SU-DHL-6 (cell line): ENCODE measurements around the gene FAP.

Experiments used
- H2AFZ ChIP-seq: fragments of 200-600 bp; sonication (generic); 2 replicates; pipeline ENCODE4 v1.6.1; 2014; ENCODE audit warnings: low read depth, mild to moderate bottlenecking, moderate library complexity, mixed read lengths, antibody characterized with exemption, low read length; ENCODE audit not compliant: severe bottlenecking
- H3F3A ChIP-seq: fragments of 200-600 bp; shearing (Covaris generic); 2 replicates; pipeline ENCODE4 v1.6.0; 2016; ENCODE audit warnings: antibody characterized with exemption, mild to moderate bottlenecking; ENCODE audit not compliant: insufficient read depth
- H3K27ac ChIP-seq: fragments of 200-600 bp; sonication (generic); 2 replicates; pipeline ENCODE4 v1.5.1; 2016; ENCODE audit warnings: low read depth, mild to moderate bottlenecking, low read length, moderate library complexity, mixed read lengths
- H3K27me3 ChIP-seq: fragments of 200-600 bp; sonication (generic), shearing (Covaris generic); 2 replicates; pipeline ENCODE4 v1.6.0; 2014; ENCODE audit warnings: mild to moderate bottlenecking, low read length
- H3K36me3 ChIP-seq: fragments of 200-600 bp; sonication (generic); 2 replicates; pipeline ENCODE4 v1.6.1; 2014; ENCODE audit warnings: mild to moderate bottlenecking, low read length, mixed read lengths
- H3K4me2 ChIP-seq: fragments of 300-600, 200-600 bp; shearing (Covaris generic), sonication (generic); 2 replicates; pipeline ENCODE4 v1.6.0; 2014; ENCODE audit warnings: low read length, low read depth, mild to moderate bottlenecking; ENCODE audit not compliant: poor library complexity, severe bottlenecking
- H3K4me3 ChIP-seq: fragments of 200-600 bp; sonication (generic); 2 replicates; pipeline ENCODE4 v1.5.1; 2014; ENCODE audit warnings: antibody characterized with exemption, low read length, mild to moderate bottlenecking, mixed read lengths; ENCODE audit not compliant: insufficient read depth, poor library complexity, severe bottlenecking
- H3K79me2 ChIP-seq: fragments of 200-600 bp; sonication (generic); 2 replicates; pipeline ENCODE4 v1.6.1; 2014; ENCODE audit warnings: mild to moderate bottlenecking, low read length, moderate library complexity; ENCODE audit not compliant: insufficient read depth
- H3K9ac ChIP-seq: fragments of 200-600 bp; sonication (generic); 2 replicates; pipeline ENCODE4 v1.7.0; 2014; ENCODE audit warnings: mild to moderate bottlenecking, low read length
- H3K9me2 ChIP-seq: fragments of 200-600 bp; sonication (generic); replicated peaks from 2 replicates; pipeline ENCODE4 v1.6.1; 2014; ENCODE audit warnings: low read length; ENCODE audit not compliant: insufficient read depth
- H3K9me3 ChIP-seq: fragments of 200-600 bp; sonication (generic); 2 replicates; pipeline ENCODE4 v1.6.1; 2014; ENCODE audit warnings: low read length, mixed read lengths; ENCODE audit not compliant: insufficient read depth
- H4K20me1 ChIP-seq: fragments of 200-600 bp; sonication (generic); 2 replicates; pipeline ENCODE4 v1.6.1; 2014; ENCODE audit warnings: low read depth, mild to moderate bottlenecking, antibody characterized with exemption, low read length, moderate library complexity, mixed read lengths
- EZH2phosphoT487 ChIP-seq: fragments of 200-600 bp; sonication (generic), shearing (Covaris generic); conservative IDR thresholded peaks from 2 replicates; pipeline ENCODE4 v1.6.1; 2018; ENCODE audit warnings: mild to moderate bottlenecking, antibody characterized with exemption, low read length, moderate library complexity, mixed read lengths
- TF ChIP-seq, protein P1 (sequence below): fragments of 200-600 bp; sonication (generic); IDR thresholded peaks from one replicate; pipeline ENCODE4 v1.5.1; 2017; ENCODE audit warnings: antibody characterized with exemption, mild to moderate bottlenecking, low read length, moderate library complexity; ENCODE audit not compliant: insufficient read depth, poor library complexity, severe bottlenecking

The FAP gene

DNA sequence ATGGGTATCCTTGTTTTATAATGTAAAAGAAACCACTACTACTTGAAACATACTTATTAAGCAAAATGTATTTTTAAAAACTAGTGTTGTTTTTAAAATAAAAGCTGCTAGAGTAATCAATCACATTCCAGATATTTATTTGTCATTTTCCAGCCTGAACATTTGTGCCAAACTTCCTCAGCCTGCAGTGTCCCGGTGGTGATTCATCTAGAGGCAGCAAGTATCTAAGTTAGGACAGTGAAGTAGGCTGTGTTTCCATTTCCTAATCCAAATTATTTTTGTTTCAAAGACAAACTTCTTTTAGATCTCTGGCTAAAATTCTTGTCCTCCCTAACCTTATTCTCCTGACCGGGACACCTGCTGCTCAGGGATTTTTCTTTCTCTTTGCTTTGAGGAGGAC, 78.4 kb downstream of the FAP start:
- no peaks in the 10 kb centered on the region for H3K27me3 ChIP-seq

DNA sequence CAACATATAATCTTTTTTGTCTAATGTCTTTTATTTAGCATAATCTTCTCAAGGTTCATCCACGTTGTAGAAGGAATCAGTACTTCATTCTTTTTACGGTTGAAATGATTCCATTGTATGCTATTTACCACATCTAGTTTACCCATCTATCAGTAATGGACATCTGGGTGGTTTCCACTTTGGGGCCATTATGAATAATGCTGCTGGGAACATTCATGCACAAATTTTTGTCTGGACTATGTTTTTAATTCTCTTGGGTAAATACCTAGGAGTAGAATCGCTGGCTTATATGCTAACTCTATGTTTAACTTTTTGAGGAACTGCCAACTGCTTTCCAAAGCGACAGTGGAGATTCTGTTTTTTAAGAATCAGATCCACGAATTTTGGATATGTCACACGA, 83.8 kb downstream of the FAP start:
- Histone ChIP-seq H3K4me3 (no peak overlapping the region), H3K9me2 (no peaks in the 10 kb centered on the region), H4K20me1 (no peaks in the 10 kb centered on the region), H3K27me3 (no peaks in the 10 kb centered on the region), H2AFZ (no peak overlapping the region), H3K79me2 (no peaks in the 10 kb centered on the region), H3K9ac (no peak overlapping the region), H3K9me3 (no peaks in the 10 kb centered on the region), H3F3A (no peaks in the 10 kb centered on the region), H3K36me3 (no peaks in the 10 kb centered on the region), H3K4me2 (no peak overlapping the region), H3K27ac (no peak overlapping the region)
- TF ChIP-seq EZH2phosphoT487 = no peak
- TF ChIP-seq, protein P1, sequence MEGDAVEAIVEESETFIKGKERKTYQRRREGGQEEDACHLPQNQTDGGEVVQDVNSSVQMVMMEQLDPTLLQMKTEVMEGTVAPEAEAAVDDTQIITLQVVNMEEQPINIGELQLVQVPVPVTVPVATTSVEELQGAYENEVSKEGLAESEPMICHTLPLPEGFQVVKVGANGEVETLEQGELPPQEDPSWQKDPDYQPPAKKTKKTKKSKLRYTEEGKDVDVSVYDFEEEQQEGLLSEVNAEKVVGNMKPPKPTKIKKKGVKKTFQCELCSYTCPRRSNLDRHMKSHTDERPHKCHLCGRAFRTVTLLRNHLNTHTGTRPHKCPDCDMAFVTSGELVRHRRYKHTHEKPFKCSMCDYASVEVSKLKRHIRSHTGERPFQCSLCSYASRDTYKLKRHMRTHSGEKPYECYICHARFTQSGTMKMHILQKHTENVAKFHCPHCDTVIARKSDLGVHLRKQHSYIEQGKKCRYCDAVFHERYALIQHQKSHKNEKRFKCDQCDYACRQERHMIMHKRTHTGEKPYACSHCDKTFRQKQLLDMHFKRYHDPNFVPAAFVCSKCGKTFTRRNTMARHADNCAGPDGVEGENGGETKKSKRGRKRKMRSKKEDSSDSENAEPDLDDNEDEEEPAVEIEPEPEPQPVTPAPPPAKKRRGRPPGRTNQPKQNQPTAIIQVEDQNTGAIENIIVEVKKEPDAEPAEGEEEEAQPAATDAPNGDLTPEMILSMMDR = no peak

More for the DNA sequence above, 78.4 kb downstream of the FAP start:
- H3K27ac ChIP-seq = no peak overlapping the region
- TF ChIP-seq, protein P1 = no peak
- no peak for TF ChIP-seq EZH2phosphoT487
- H4K20me1 ChIP-seq = no peaks in the 10 kb centered on the region
- no peak overlapping the region for H3K9ac ChIP-seq
- H2AFZ ChIP-seq = no peak overlapping the region
- no peaks in the 10 kb centered on the region for H3K79me2 ChIP-seq
- H3K9me2 ChIP-seq = no peaks in the 10 kb centered on the region
- H3K9me3 ChIP-seq = no peaks in the 10 kb centered on the region
- H3K4me2 ChIP-seq = no peak overlapping the region
- H3K4me3 ChIP-seq = no peak overlapping the region
- H3K36me3 ChIP-seq = no peaks in the 10 kb centered on the region
- no peaks in the 10 kb centered on the region for H3F3A ChIP-seq

GRCh38 chr2:162156149-162156548, 87.1 kb downstream of the FAP start:
- H3K27ac ChIP-seq = no peak overlapping the region
- TF ChIP-seq, protein P1 = no peak
- no peak for TF ChIP-seq EZH2phosphoT487
- H3K4me2 ChIP-seq = no peak overlapping the region
- H3K79me2 ChIP-seq = no peaks in the 10 kb centered on the region
- H3K4me3 ChIP-seq = no peak overlapping the region
- 0 out of 2 replicates have a peak, but pooled peaks cover 3% of the 10 kb centered on the region for H4K20me1 ChIP-seq
- no peaks in the 10 kb centered on the region for H3K9me2 ChIP-seq
- H3K27me3 ChIP-seq = no peaks in the 10 kb centered on the region
- no peak overlapping the region for H3K9ac ChIP-seq
- H3K9me3 ChIP-seq = no peaks in the 10 kb centered on the region
- H3F3A ChIP-seq = no peaks in the 10 kb centered on the region
- no peak overlapping the region for H2AFZ ChIP-seq
- H3K36me3 ChIP-seq = no peaks in the 10 kb centered on the region

DNA sequence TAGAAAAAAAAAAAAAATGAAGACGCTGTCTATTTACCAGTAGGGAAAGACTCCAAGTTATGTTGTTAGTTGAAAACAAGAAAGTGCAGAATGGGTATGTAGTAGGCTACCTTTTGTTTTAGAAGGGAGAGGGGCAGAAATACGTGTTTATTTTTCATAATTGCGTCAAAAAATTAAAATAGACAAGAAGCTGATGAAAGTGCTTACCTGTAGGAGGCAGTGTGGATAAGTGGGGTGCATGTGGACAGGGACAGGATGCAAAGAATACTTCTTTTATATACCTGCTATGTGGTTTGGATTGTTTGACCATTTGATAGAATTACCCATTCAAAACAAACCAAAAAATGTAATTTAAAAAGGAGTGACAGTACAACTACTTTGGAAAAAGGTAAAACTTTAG, 88.2 kb downstream of the FAP start:
- Histone ChIP-seq H3K9me2 (no peaks in the 10 kb centered on the region), H3K9me3 (no peaks in the 10 kb centered on the region), H3K27ac (no peak overlapping the region), H2AFZ (no peak overlapping the region), H3K4me3 (no peak overlapping the region), H3K9ac (no peak overlapping the region), H4K20me1 (0 out of 2 replicates have a peak, but pooled peaks cover 3% of the 10 kb centered on the region), H3K4me2 (no peak overlapping the region), H3K79me2 (no peaks in the 10 kb centered on the region), H3K27me3 (no peaks in the 10 kb centered on the region), H3F3A (no peaks in the 10 kb centered on the region), H3K36me3 (no peaks in the 10 kb centered on the region)
- TF ChIP-seq, protein P1 = no peak
- TF ChIP-seq EZH2phosphoT487 = no peak
